Muscle of leg (tissue), 11 donors: ENCODE measurements around the gene HMCN2. TPM values are rescaled to one million over a fixed set of nuclear protein-coding genes. Genes with fewer than 3 reads are reported as not detected.

ENCODE experiments used
- DNase-seq: peaks from one replicate; pipeline ENCODE4 v3.0.0; 2013
- H3K27ac ChIP-seq: one replicate; pipeline ENCODE4 v1.5.1; 2013; ENCODE audit warnings: mild to moderate bottlenecking, low read length, control low read depth
- H3K27me3 ChIP-seq: one replicate; pipeline ENCODE4 v1.6.1; 2013; ENCODE audit warnings: low read length; ENCODE audit not compliant: control insufficient read depth, insufficient read depth
- H3K36me3 ChIP-seq: one replicate; pipeline ENCODE4 v1.6.1; 2013; ENCODE audit warnings: low read length; ENCODE audit not compliant: control insufficient read depth, insufficient read depth
- H3K4me1 ChIP-seq: one replicate; pipeline ENCODE4 v1.6.1; 2013; ENCODE audit warnings: low read length; ENCODE audit not compliant: control insufficient read depth, insufficient read depth
- H3K4me3 ChIP-seq: one replicate; pipeline ENCODE4 v1.5.1; 2013; ENCODE audit warnings: low read length, control low read depth
- H3K9me3 ChIP-seq: replicated peaks from 2 replicates; pipeline ENCODE4 v1.6.1; 2013; ENCODE audit warnings: low read depth, low read length; ENCODE audit not compliant: control insufficient read depth
- WGBS: methylation state at CpG from one replicate; pipeline ENCODE4 v1.1.5; 2013; ENCODE audit warnings: missing lambda C conversion rate; ENCODE audit not compliant: insufficient coverage; 5-methylcytosine and 5-hydroxymethylcytosine counted together
- polyA plus RNA-seq, 8 donors: library from polyadenylated mRNA; unstranded; fragments of 120-200 nt; gene quantifications; one replicate each; pipeline versions ENCODE4 v1.2.1 to v1.2.3, GENCODE V29; 2013; ENCODE audit warnings: inconsistent platforms in 1 of 8, low replicate concordance in 1 of 8; ENCODE audit not compliant: insufficient read length in 8 of 8, insufficient read depth in 1 of 8
- total RNA-seq: library from RNA; stranded (reverse); fragments of 120-200 nt; gene quantifications from one replicate; pipeline ENCODE4 v1.2.4, GENCODE V29; 2013

Gene HMCN2
- total and polyA plus RNA-seq, 9 donors, result 2.8 to 7.7 (median 4.3) TPM

GRCh38 chr9:130408669-130409068 lies 143.1 kb downstream of the HMCN2 start:
- 77% methylated on average over 9 of the region's 9 CpGs for WGBS
- H3K27ac ChIP-seq, result no peak overlapping the region
- no peaks in the 10 kb centered on the region for H3K27me3 ChIP-seq
- no peak overlapping the region for H3K4me3 ChIP-seq
- no peaks in the 10 kb centered on the region for H3K9me3 ChIP-seq
- H3K36me3 ChIP-seq, result no peaks in the 10 kb centered on the region
- no peaks in the 10 kb centered on the region for H3K4me1 ChIP-seq
- no peak for DNase-seq

GRCh38 chr9:130409246-130409645 lies 143.7 kb downstream of the HMCN2 start:
- Histone ChIP-seq H3K9me3 (no peaks in the 10 kb centered on the region), H3K4me3 (no peak overlapping the region), H3K36me3 (no peaks in the 10 kb centered on the region), H3K27ac (no peak overlapping the region), H3K4me1 (no peaks in the 10 kb centered on the region), H3K27me3 (no peaks in the 10 kb centered on the region)
- WGBS, result 93% methylated on average over 3 of the region's 4 CpGs
- DNase-seq, result no peak

GRCh38 chr9:130410443-130410842 lies 144.9 kb downstream of the HMCN2 start:
- 46% methylated on average over 9 of the region's 12 CpGs for WGBS
- no peaks in the 10 kb centered on the region for H3K4me1 ChIP-seq
- DNase-seq, result no peak
- no peak overlapping the region for H3K4me3 ChIP-seq
- H3K27me3 ChIP-seq, result no peaks in the 10 kb centered on the region
- no peaks in the 10 kb centered on the region for H3K36me3 ChIP-seq
- H3K27ac ChIP-seq, result no peak overlapping the region
- H3K9me3 ChIP-seq, result no peaks in the 10 kb centered on the region

- Histone ChIP-seq H3K27me3 (no peaks in the 10 kb centered on the region), H3K27ac (no peak overlapping the region), H3K36me3 (no peaks in the 10 kb centered on the region), H3K4me3 (no peak overlapping the region), H3K9me3 (no peaks in the 10 kb centered on the region), H3K4me1 (no peaks in the 10 kb centered on the region)
- WGBS, result 94% methylated on average over 2 of the region's 3 CpGs
- DNase-seq, result no peak
Measured at GRCh38 chr9:130411566-130411915, 146.0 kb downstream of the HMCN2 start.

GRCh38 chr9:130414081-130414731 lies 148.6 kb downstream of the HMCN2 start:
- Histone ChIP-seq H3K4me1 (no peaks in the 10 kb centered on the region), H3K9me3 (no peaks in the 10 kb centered on the region), H3K27ac (no peak overlapping the region), H3K36me3 (no peaks in the 10 kb centered on the region), H3K27me3 (no peaks in the 10 kb centered on the region), H3K4me3 (no peak overlapping the region)
- 86% methylated on average over 9 of the region's 12 CpGs for WGBS
- DNase-seq, result no peak

- no peaks in the 10 kb centered on the region for H3K4me1 ChIP-seq
- H3K36me3 ChIP-seq, result no peaks in the 10 kb centered on the region
- H3K27me3 ChIP-seq, result peaks cover 3% of the 10 kb centered on the region
- H3K9me3 ChIP-seq, result no peaks in the 10 kb centered on the region
- no peak for DNase-seq
- 85% methylated on average over 5 of the region's 11 CpGs for WGBS
- no peak overlapping the region for H3K4me3 ChIP-seq
- no peak overlapping the region for H3K27ac ChIP-seq
Measured at GRCh38 chr9:130414910-130415746, 149.6 kb downstream of the HMCN2 start.

GRCh38 chr9:130417602-130418001 lies 152.0 kb downstream of the HMCN2 start:
- 76% methylated on average over 3 of the region's 5 CpGs for whole genome bisulfite sequencing

GRCh38 chr9:130418776-130419175 lies 153.2 kb downstream of the HMCN2 start:
- no peak for DNase-seq
- Histone ChIP-seq H3K36me3 (no peaks in the 10 kb centered on the region), H3K27ac (no peak overlapping the region), H3K4me3 (no peak overlapping the region), H3K27me3 (peaks cover 10% of the 10 kb centered on the region), H3K9me3 (no peaks in the 10 kb centered on the region), H3K4me1 (peaks cover 26% of the 10 kb centered on the region)
- 97% methylated on average over 10 of the region's 18 CpGs for WGBS

More at GRCh38 chr9:130417602-130418001, 152.0 kb downstream of the HMCN2 start:
- H3K27ac ChIP-seq, result no peak overlapping the region
- no peak for DNase-seq
- H3K36me3 ChIP-seq, result no peaks in the 10 kb centered on the region
- H3K27me3 ChIP-seq, result peaks cover 10% of the 10 kb centered on the region
- no peaks in the 10 kb centered on the region for H3K9me3 ChIP-seq
- no peak overlapping the region for H3K4me3 ChIP-seq
- peaks cover 15% of the 10 kb centered on the region for H3K4me1 ChIP-seq

- Histone ChIP-seq H3K27me3 (peaks cover 10% of the 10 kb centered on the region), H3K27ac (no peak overlapping the region), H3K36me3 (no peaks in the 10 kb centered on the region), H3K4me3 (no peak overlapping the region), H3K9me3 (no peaks in the 10 kb centered on the region), H3K4me1 (peaks cover 27% of the 10 kb centered on the region)
- WGBS, result 88% methylated on average over 7 of the region's 8 CpGs
- DNase-seq, result no peak
Measured at GRCh38 chr9:130419521-130420035, 154.0 kb downstream of the HMCN2 start.

- no peak for DNase-seq
- H3K27me3 ChIP-seq, result peaks cover 10% of the 10 kb centered on the region
- peak overlapping the region; percentile 60 for H3K27ac ChIP-seq
- 44% methylated on average over 10 of the region's 17 CpGs for WGBS
- H3K4me1 ChIP-seq, result peaks cover 28% of the 10 kb centered on the region
- H3K36me3 ChIP-seq, result no peaks in the 10 kb centered on the region
- no peaks in the 10 kb centered on the region for H3K9me3 ChIP-seq
- no peak overlapping the region for H3K4me3 ChIP-seq
Measured at GRCh38 chr9:130421154-130421801, 155.7 kb downstream of the HMCN2 start.
